Panc1 (cell line): ENCODE data around the gene SPEF1. TPM values are rescaled to one million over a fixed set of nuclear protein-coding genes. Genes with fewer than 3 reads are reported as not detected.

Source experiments
- ATAC-seq: fragments of 200-7000 bp; cut with Tn5 transposase; 2 replicates; pipeline ENCODE4 v1.9.1; 2020; ENCODE audit warnings: mild to moderate bottlenecking, moderate library complexity
- BruUV-seq: library from RNA; stranded (reverse); fragments of 400-500 nt; replicated peaks from 2 replicates; lab custom pipeline; 2021; lab: Mats Ljungman, UMichigan
- CTCF ChIA-PET: fragments of 300-600 bp; sonication (Branson Sonifier 250); formaldehyde crosslinking; loops from one replicate; lab custom pipeline; 2022; ENCODE audit warnings: antibody characterized with exemption; lab: Charles Lee
- POLR2A ChIA-PET: fragments of 300-600 bp; sonication (Branson Sonifier 250); formaldehyde crosslinking; loops from one replicate; lab custom pipeline; 2022; ENCODE audit warnings: antibody characterized with exemption; lab: Charles Lee
- DNase-seq: peaks from one replicate; pipeline ENCODE4 v3.0.0-alpha.2; 2010; ENCODE audit warnings: low read depth, low spot score
- H3K27ac ChIP-seq: 2 replicates; pipeline ENCODE4 v1.5.1; 2011; ENCODE audit warnings: mild to moderate bottlenecking, low read length, inconsistent platforms
- H3K27me3 ChIP-seq: fragments of 200-500 bp; sonication (Bioruptor generic); 2 replicates; pipeline ENCODE4 v1.6.0; 2014; ENCODE audit warnings: low read length, inconsistent platforms; ENCODE audit not compliant: control insufficient read depth, insufficient read depth
- H3K36me3 ChIP-seq: fragments of 200-500 bp; sonication (Bioruptor generic); 2 replicates; pipeline ENCODE4 v1.5.1; 2014; ENCODE audit warnings: inconsistent platforms, mild to moderate bottlenecking, low read length, moderate library complexity; ENCODE audit not compliant: control insufficient read depth, insufficient read depth
- H3K4me1 ChIP-seq: 2 replicates; pipeline ENCODE4 v1.5.1; 2011; ENCODE audit warnings: inconsistent platforms, mild to moderate bottlenecking, low read length, moderate library complexity; ENCODE audit not compliant: control insufficient read depth, insufficient read depth
- H3K4me3 ChIP-seq, 2 experiments: 2 replicates each; pipeline ENCODE4 v1.5.1; 2011 to 2012; ENCODE audit warnings: low read depth in 2 of 2, low read length in 2 of 2, mild to moderate bottlenecking in 2 of 2, inconsistent platforms in 1 of 2, moderate library complexity in 1 of 2
- H3K9me3 ChIP-seq: fragments of 200-500 bp; sonication (Bioruptor generic); 2 replicates; pipeline ENCODE4 v1.5.1; 2014; ENCODE audit warnings: low read depth, mild to moderate bottlenecking, inconsistent platforms, low read length, moderate library complexity; ENCODE audit not compliant: control insufficient read depth, insufficient read depth
- CTCF ChIP-seq: fragments of 450-650 bp; IDR thresholded peaks from 2 replicates; pipeline ENCODE4 v1.5.1; 2017; ENCODE audit warnings: mild to moderate bottlenecking
- POLR2AphosphoS5 ChIP-seq: IDR thresholded peaks from 2 replicates; pipeline ENCODE4 v1.6.1; 2012; ENCODE audit warnings: mild to moderate bottlenecking, low read depth, low read length, moderate library complexity
- REST ChIP-seq, 2 experiments: IDR thresholded peaks; 2 replicates each; pipeline ENCODE4 v1.6.1; 2011 to 2012; ENCODE audit warnings: low read depth in 2 of 2, control low read depth in 1 of 2, low read length in 1 of 2, mild to moderate bottlenecking in 1 of 2, moderate library complexity in 1 of 2; ENCODE audit not compliant: insufficient read depth in 1 of 2
- SIN3A ChIP-seq: IDR thresholded peaks from 2 replicates; pipeline ENCODE4 v1.6.1; 2012; ENCODE audit warnings: low read depth, mild to moderate bottlenecking, low read length, moderate library complexity, borderline replicate concordance; ENCODE audit not compliant: insufficient read depth
- TCF7L2 ChIP-seq: IDR thresholded peaks from 2 replicates; pipeline ENCODE4 v1.6.1; 2011; ENCODE audit warnings: mild to moderate bottlenecking, low read depth, low read length, inconsistent platforms
- in situ Hi-C: cut with HindIII; loops from 2 replicates; pipeline ENCODE4 v1.10.0; 2016; ENCODE audit warnings: low sequenced_read_pairs, low pct_unique_long_range_greater_than_20kb
- intact Hi-C: fragments of 100-400 bp; cut with micrococcal nuclease; formaldehyde crosslinking; loops from one replicate; pipeline ENCODE4 v1.10.0; 2022; ENCODE audit not compliant: unreplicated experiment
- total RNA-seq: library from RNA; stranded (reverse); gene quantifications from one replicate; pipeline ENCODE4 v1.2.1, GENCODE V29; 2021; ENCODE audit not compliant: unreplicated experiment

Gene SPEF1
- total RNA-seq, 1 experiment from 2014 or later: 0.41 TPM

DNA sequence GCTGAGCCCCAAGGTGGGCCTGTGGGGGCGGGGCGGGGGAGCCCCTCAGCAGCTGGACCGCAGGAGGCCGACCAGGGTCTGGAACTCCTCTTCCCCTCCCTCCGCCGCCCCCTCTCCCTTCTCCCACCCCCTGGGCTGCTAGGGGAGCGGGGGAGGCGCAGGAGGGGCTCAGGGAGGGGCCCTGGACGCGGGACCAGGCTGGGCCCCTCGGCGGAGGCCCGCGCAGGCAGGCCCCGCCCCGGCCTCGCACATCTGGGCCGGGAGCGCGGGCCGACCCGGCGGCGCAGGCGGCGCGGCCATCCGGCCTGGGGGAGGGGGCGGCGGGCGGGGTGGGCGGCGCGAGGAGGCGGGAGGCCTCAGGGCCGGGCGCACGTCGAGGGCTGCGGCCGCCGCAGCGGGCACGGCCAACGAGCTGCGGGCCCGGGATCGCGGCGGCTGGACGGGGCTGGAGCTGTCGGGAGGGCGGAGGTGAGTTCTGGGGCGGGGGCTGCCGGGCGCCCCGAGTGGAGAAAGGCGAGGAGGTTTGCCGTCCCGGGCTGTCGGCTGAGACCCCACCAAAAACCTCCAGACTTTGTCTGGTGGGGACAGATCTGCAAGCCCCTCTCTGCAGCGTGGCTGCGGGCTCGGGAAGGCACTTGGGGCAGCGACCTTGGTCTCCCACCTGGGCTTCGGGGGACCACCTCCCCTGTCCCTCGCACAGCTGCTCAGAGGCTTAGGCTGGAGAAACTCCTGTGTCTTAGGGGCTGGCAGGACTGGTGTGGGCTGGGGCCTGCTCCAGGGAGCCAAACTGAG is 48.7 kb downstream of the SPEF1 start, which contains the start of gene HSPA12B:
TSS of gene HSPA12B (plus strand) at position 359 of the 792 bp plus-strand sequence. CDS start 5,990 bp downstream, outside the sequence.
- DNase-seq: no peak
- intact Hi-C loops (no loop called here), in situ Hi-C loops (no loop called here)
- no peaks in the 10 kb centered on the region for H3K9me3 ChIP-seq
- H3K27me3 ChIP-seq: no peaks in the 10 kb centered on the region; the same call in 1 of the 2 replicates
- BruUV-seq: no TSS peak
- no peak within 1 kb of the TSS for H3K27ac ChIP-seq
- no peak within 1 kb of the TSS for H3K4me3 ChIP-seq
- ChIA-PET CTCF (no interaction called here), POLR2A (no interaction called here)
- no peaks in the 10 kb centered on the region for H3K4me1 ChIP-seq
- ATAC-seq: no peak
- TF ChIP-seq REST (IDR thresholded peaks at IDR 0.05; ENCODE audit: insufficient read depth in 1 of 2, low read depth in 2 of 2, low read length in 1 of 2) (no peak), SIN3A (no peak), CTCF (no peak), POLR2AphosphoS5 (no peak), TCF7L2 (no peak)
- H3K36me3 ChIP-seq: no peaks in the 10 kb centered on the region

- ChIA-PET POLR2A (no interaction called here), CTCF (no interaction called here)
- TF ChIP-seq POLR2AphosphoS5 (no peak), TCF7L2 (no peak), REST (IDR thresholded peaks at IDR 0.05; ENCODE audit: insufficient read depth in 1 of 2, low read depth in 2 of 2, low read length in 1 of 2) (no peak), SIN3A (no peak), CTCF (no peak)
- BruUV-seq: no TSS peak
- H3K36me3 ChIP-seq: no peaks in the 10 kb centered on the region
- peaks cover under 1% of the 10 kb centered on the region; the same call in 1 of the 2 replicates for H3K27me3 ChIP-seq
- no peak overlapping the region for H3K4me3 ChIP-seq
- H3K4me1 ChIP-seq: 0 out of 2 replicates have a peak, but pooled peaks cover 3% of the 10 kb centered on the region
- intact Hi-C loops: no loop called here
- no peaks in the 10 kb centered on the region for H3K9me3 ChIP-seq
- in situ Hi-C loops: no loop called here
- H3K27ac ChIP-seq: no peak overlapping the region
- DNase-seq (no peak), ATAC-seq (no peak)
Observed at GRCh38 chr20:3731944-3732326, 49.3 kb downstream of the SPEF1 start.
